ENCODE data around the gene PLEKHM3. TPM values are rescaled to one million over a fixed set of nuclear protein-coding genes. Genes with fewer than 3 reads are reported as not detected.
"Not testable (repeated sequence)": the region's sequence is repeated elsewhere in the genome, so short reads cannot be mapped to it uniquely, and the experiment has no call there.

Gene PLEKHM3
- total RNA-seq, 1 donor from 2014 or later = 20.9 TPM

DNA sequence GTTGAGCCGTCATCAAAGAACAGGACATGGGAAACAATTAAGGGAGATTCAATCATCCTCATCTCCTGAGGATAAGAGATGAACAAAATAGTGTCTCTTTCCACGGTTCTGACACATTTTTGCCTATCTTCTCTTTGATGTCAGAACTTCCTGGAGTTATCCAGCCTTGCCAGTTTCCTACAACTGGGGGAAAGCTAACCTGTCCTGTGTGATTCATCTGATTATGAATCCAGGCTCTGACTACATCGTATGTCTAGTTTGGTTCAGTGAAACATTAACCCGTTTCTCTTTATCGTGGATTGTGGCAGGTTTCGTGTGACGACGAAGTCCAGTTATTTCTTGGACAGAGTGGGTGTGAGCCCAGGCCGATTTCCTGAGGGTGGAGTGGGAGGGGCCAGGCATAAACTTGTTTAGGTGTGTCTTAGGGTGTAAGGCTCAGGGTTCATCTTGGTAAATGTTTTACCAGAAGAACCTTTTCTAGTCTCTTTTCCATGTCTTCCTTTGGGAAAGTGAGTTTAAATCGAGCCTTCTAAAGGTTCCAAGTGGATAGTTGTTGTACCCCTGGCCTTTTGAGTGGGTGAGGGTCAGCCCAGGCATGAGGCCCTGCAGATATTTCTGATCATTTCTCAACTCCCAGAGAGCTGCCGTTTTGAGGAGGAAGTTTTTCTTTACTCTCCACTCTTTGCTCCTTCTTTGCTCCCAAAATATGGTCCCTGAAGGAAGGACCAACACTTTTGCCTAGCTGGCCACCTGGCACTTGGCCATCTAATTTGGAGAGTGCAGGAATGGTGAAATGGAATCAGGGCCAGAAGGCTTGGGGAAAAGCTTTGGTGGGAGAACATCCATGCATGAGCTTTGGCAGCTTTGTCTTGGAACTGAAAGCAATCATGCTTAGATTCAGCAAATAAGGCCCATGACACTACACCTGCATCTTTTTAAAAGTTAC, 205.2 kb downstream of the PLEKHM3 start:
- Histone ChIP-seq H3K9ac (ENCODE audit: low read depth in 1 of 3, low read length in 3 of 3) (peak overlapping the region in 1 of 3 donors; percentile 14), H3K4me3 (ENCODE audit: low read length in 3 of 3) (no peak overlapping the region), H3K36me3 (ENCODE audit: control insufficient read depth in 3 of 3, insufficient read depth in 3 of 3, low read length in 3 of 3) (no peaks in the 10 kb centered on the region), H3K4me1 (ENCODE audit: control insufficient read depth in 3 of 3, insufficient read depth in 3 of 3, low read length in 3 of 3) (peaks cover 11 to 22% (median 20%) of the 10 kb centered on the region in 3 donors), H3K27ac (ENCODE audit: low read depth, low read length) (no peak overlapping the region), H3K9me3 (ENCODE audit: control insufficient read depth in 3 of 3, low read length in 3 of 3) (no peaks in the 10 kb centered on the region), H3K27me3 (ENCODE audit: control insufficient read depth in 3 of 3, insufficient read depth in 3 of 3, low read length in 3 of 3) (no peaks in the 10 kb centered on the region)

DNA sequence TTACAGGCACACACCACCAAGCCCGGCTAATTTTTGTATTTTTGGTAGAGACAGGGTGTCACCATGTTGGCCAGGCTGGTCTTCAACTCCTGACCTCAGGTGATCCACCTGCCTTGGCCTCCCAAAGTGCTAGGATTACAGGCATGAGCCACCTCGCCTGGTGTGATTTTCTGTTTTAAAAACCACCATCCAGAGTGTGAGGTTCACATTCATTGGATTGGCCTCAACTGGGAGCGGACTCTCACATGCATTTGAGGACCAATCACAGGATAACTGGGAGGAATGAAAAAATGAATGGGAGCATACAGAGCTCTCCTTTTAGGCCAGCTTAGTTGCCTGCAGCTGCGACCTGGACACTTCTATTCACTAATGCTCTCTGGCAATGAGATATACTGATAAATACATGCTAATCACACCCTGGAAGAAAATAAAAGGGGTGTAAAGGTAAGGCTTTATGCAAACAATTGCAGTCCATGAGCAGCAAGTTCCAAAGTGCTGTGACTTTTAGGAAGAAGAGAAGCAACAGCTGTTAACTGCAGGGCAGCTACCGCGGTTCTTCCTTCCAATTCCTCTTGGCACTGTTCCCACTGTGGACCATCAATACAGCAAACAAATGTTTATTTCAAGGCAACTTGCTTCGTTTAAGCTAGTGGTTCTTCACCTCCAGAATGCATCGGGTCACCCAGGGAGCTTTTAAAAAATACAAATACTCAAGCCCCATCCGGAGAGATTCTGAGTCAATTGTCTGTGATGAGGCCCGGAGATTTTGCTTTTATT, 206.1 kb downstream of the PLEKHM3 start:
- Histone ChIP-seq H3K4me3 (ENCODE audit: low read length in 3 of 3) (peak overlapping the region in 1 of 3 donors; percentile 15), H3K27me3 (ENCODE audit: control insufficient read depth in 3 of 3, insufficient read depth in 3 of 3, low read length in 3 of 3) (no peaks in the 10 kb centered on the region), H3K36me3 (ENCODE audit: control insufficient read depth in 3 of 3, insufficient read depth in 3 of 3, low read length in 3 of 3) (no peaks in the 10 kb centered on the region), H3K27ac (ENCODE audit: low read depth, low read length) (no peak overlapping the region), H3K4me1 (ENCODE audit: control insufficient read depth in 3 of 3, insufficient read depth in 3 of 3, low read length in 3 of 3) (peaks cover 3 to 14% (median 10%) of the 10 kb centered on the region in 3 donors), H3K9me3 (ENCODE audit: control insufficient read depth in 3 of 3, low read length in 3 of 3) (no peaks in the 10 kb centered on the region), H3K9ac (ENCODE audit: low read depth in 1 of 3, low read length in 3 of 3) (peak overlapping the region in 2 of 3 donors; percentile 12 to 19)

DNA sequence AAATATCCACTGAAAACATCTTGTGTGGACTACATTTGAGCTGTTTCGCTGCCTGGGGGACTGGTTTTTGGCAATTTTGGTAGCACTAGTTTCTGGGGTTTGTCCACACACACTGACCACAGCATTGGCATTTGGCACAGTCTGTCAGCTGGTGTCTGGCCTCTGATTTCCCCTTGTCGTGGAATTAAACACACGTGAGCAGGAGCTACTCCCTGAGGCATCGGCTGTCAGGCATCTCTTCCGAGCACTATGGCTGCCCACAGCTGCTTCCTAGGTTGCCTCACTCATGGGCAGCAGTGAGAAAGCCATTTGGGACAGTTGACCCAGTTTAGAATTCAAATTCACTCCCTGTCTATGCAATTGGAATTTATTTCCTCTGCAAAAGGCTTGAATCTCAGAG, 208.8 kb downstream of the PLEKHM3 start:
- Histone ChIP-seq H3K27me3 (ENCODE audit: control insufficient read depth in 3 of 3, insufficient read depth in 3 of 3, low read length in 3 of 3) (no peaks in the 10 kb centered on the region), H3K4me3 (ENCODE audit: low read length in 3 of 3) (no peak overlapping the region), H3K27ac (ENCODE audit: low read depth, low read length) (no peak overlapping the region), H3K36me3 (ENCODE audit: control insufficient read depth in 3 of 3, insufficient read depth in 3 of 3, low read length in 3 of 3) (no peaks in the 10 kb centered on the region), H3K4me1 (ENCODE audit: control insufficient read depth in 3 of 3, insufficient read depth in 3 of 3, low read length in 3 of 3) (peaks cover 3 to 14% (median 10%) of the 10 kb centered on the region in 3 donors), H3K9me3 (ENCODE audit: control insufficient read depth in 3 of 3, low read length in 3 of 3) (no peaks in the 10 kb centered on the region), H3K9ac (ENCODE audit: low read depth in 1 of 3, low read length in 3 of 3) (no peak overlapping the region)

DNA sequence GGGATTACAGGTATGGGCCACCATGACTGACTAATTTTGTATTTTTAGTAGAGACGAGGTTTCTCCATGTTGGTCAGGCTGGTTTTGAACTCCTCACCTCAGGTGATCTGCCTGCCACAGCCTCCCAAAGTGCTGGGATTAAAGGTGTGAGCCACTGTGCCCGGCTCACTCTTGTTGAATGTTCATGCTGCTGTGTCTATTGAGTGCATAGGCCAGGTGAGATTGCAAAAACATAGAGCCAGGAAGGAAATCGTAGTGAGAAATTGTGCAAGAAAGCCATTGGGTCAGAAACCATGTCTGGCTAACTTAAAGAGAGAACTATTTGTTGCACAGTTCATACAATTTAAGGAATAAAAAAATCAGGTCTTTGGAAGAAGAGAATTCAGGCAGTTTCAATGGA, 210.1 kb downstream of the PLEKHM3 start:
- Histone ChIP-seq H3K27me3 (ENCODE audit: control insufficient read depth in 3 of 3, insufficient read depth in 3 of 3, low read length in 3 of 3) (no peaks in the 10 kb centered on the region), H3K9me3 (ENCODE audit: control insufficient read depth in 3 of 3, low read length in 3 of 3) (no peaks in the 10 kb centered on the region), H3K4me3 (ENCODE audit: low read length in 3 of 3) (no peak overlapping the region), H3K4me1 (ENCODE audit: control insufficient read depth in 3 of 3, insufficient read depth in 3 of 3, low read length in 3 of 3) (peaks cover 3 to 11% (median 10%) of the 10 kb centered on the region in 3 donors), H3K27ac (ENCODE audit: low read depth, low read length) (no peak overlapping the region), H3K9ac (ENCODE audit: low read depth in 1 of 3, low read length in 3 of 3) (no peak overlapping the region), H3K36me3 (ENCODE audit: control insufficient read depth in 3 of 3, insufficient read depth in 3 of 3, low read length in 3 of 3) (no peaks in the 10 kb centered on the region)

DNA sequence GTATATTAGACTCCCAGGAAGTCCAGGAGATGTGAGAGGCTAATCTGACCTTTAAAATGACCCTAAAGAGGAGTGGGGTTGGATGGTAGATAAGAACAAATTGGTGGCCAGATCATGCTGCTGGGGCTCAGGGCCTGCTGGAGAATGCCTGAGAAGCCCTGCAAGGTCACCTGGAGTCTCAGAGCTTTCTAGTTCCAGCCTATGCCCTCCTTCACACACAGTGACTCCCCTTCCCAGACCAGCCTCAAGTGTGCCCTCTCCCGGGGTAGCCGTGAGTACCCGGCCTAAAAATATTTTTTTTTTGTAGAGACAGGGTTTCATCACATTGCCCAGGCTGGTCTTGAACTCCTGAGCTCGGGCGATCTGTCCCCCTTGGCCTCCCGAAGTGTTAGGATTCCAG, 211.4 kb downstream of the PLEKHM3 start:
- no peak overlapping the region for H3K27ac ChIP-seq (ENCODE audit: low read depth, low read length)
- H3K27me3 ChIP-seq (ENCODE audit: control insufficient read depth in 3 of 3, insufficient read depth in 3 of 3, low read length in 3 of 3) = no peaks in the 10 kb centered on the region
- no peaks in the 10 kb centered on the region for H3K9me3 ChIP-seq (ENCODE audit: control insufficient read depth in 3 of 3, low read length in 3 of 3)
- no peak overlapping the region for H3K4me3 ChIP-seq (ENCODE audit: low read length in 3 of 3)
- no peaks in the 10 kb centered on the region for H3K36me3 ChIP-seq (ENCODE audit: control insufficient read depth in 3 of 3, insufficient read depth in 3 of 3, low read length in 3 of 3)
- peaks cover 0 to under 1% (median 0%) of the 10 kb centered on the region in 3 donors for H3K4me1 ChIP-seq (ENCODE audit: control insufficient read depth in 3 of 3, insufficient read depth in 3 of 3, low read length in 3 of 3)
- H3K9ac ChIP-seq (ENCODE audit: low read depth in 1 of 3, low read length in 3 of 3) = no peak overlapping the region

DNA sequence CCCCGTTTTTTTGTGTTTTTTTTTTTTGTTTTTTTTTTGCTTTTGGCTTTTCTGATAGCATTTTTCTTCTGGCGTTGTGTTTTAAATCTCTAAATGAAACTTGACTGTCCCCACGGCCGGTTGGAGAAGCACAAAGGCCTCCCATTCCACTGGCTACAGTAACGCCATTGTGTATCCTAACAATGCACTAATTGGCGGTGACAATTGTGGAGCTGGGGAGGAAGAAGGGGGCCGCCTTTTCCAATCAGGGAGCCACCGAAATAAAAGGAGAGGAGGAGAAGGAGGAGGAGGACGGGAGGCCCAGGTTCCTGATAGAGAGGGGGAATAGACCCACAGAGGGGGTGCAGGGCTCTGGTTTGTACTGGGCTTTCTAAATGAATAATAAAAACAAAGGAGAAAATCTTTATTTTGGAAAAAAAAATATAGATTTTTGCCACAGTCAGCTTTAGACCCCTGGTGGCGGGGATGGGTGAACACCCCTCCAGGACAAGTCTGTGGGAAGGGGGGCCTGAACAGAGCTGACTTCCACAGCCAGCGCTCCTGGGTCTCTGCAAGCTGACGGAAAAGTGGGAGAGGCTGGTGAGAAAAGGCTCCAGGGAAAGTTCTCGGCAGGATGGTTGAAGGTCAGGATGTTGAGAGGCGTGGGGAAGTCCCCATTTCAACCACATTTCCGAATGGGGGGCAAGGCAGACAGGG, 212.0 kb downstream of the PLEKHM3 start:
- Histone ChIP-seq H3K27ac (ENCODE audit: low read depth, low read length) (no peak overlapping the region), H3K27me3 (ENCODE audit: control insufficient read depth in 3 of 3, insufficient read depth in 3 of 3, low read length in 3 of 3) (no peaks in the 10 kb centered on the region), H3K9ac (ENCODE audit: low read depth in 1 of 3, low read length in 3 of 3) (no peak overlapping the region), H3K9me3 (ENCODE audit: control insufficient read depth in 3 of 3, low read length in 3 of 3) (no peaks in the 10 kb centered on the region), H3K4me3 (ENCODE audit: low read length in 3 of 3) (no peak overlapping the region), H3K36me3 (ENCODE audit: control insufficient read depth in 3 of 3, insufficient read depth in 3 of 3, low read length in 3 of 3) (no peaks in the 10 kb centered on the region), H3K4me1 (ENCODE audit: control insufficient read depth in 3 of 3, insufficient read depth in 3 of 3, low read length in 3 of 3) (no peaks in the 10 kb centered on the region)

DNA sequence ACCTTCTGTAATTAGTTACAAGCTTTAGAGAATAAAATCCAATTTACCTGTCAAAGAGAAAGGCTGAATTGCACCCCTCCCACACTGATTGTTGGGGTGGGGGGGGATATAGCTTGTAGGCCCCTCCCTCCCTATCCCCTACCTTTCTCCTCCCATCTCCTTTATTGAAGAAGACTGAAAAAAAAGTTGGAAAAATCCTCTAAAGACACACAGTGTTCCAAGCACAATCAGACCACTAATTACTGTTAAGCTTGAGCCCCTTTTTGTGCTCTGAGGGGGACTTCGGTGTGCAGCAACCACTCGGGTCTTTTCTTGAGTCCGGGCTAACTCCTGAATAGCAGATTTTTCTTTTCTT, 212.6 kb downstream of the PLEKHM3 start:
- Histone ChIP-seq H3K9me3 (ENCODE audit: control insufficient read depth in 3 of 3, low read length in 3 of 3) (no peaks in the 10 kb centered on the region), H3K9ac (ENCODE audit: low read depth in 1 of 3, low read length in 3 of 3) (no peak overlapping the region), H3K27me3 (ENCODE audit: control insufficient read depth in 3 of 3, insufficient read depth in 3 of 3, low read length in 3 of 3) (no peaks in the 10 kb centered on the region), H3K36me3 (ENCODE audit: control insufficient read depth in 3 of 3, insufficient read depth in 3 of 3, low read length in 3 of 3) (no peaks in the 10 kb centered on the region), H3K4me1 (ENCODE audit: control insufficient read depth in 3 of 3, insufficient read depth in 3 of 3, low read length in 3 of 3) (no peaks in the 10 kb centered on the region), H3K27ac (ENCODE audit: low read depth, low read length) (no peak overlapping the region), H3K4me3 (ENCODE audit: low read length in 3 of 3) (no peak overlapping the region)

DNA sequence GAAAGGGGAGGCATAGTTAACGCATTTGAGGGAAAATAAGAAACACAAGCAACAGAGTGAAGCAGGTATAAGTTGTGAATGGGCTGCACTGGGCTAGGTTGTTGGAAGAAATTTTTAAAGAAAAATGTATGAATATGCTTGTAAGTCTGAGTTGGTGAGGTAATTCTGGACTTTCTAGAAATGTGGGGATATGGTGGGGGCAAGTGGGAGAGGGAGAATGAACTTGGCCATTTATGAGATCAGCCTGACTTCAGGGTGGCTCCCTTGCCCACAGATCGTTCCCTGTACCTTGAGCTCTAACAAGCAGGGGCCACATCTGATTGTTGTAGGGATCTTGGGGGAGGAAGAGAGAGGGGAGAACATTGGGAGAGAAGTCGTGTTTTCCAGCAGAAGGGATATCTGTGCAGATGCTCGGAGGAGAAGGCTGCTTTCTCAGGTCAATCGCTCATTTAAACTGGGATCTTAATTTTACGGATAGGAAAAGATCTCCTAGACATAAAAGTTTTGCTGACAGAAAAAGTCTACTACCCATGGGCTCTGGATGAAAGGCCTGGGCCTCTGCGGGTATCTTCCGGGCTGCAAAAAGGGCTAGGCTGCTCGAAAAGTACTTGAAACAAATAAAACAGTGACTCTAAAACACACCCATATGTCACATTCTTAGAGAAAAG, 213.1 kb downstream of the PLEKHM3 start:
- H3K27ac ChIP-seq (ENCODE audit: low read depth, low read length) = no peak overlapping the region
- H3K27me3 ChIP-seq (ENCODE audit: control insufficient read depth in 3 of 3, insufficient read depth in 3 of 3, low read length in 3 of 3) = no peaks in the 10 kb centered on the region
- H3K4me3 ChIP-seq (ENCODE audit: low read length in 3 of 3) = no peak overlapping the region
- H3K9ac ChIP-seq (ENCODE audit: low read depth in 1 of 3, low read length in 3 of 3) = no peak overlapping the region
- H3K4me1 ChIP-seq (ENCODE audit: control insufficient read depth in 3 of 3, insufficient read depth in 3 of 3, low read length in 3 of 3) = no peaks in the 10 kb centered on the region
- H3K9me3 ChIP-seq (ENCODE audit: control insufficient read depth in 3 of 3, low read length in 3 of 3) = no peaks in the 10 kb centered on the region
- H3K36me3 ChIP-seq (ENCODE audit: control insufficient read depth in 3 of 3, insufficient read depth in 3 of 3, low read length in 3 of 3) = no peaks in the 10 kb centered on the region

DNA sequence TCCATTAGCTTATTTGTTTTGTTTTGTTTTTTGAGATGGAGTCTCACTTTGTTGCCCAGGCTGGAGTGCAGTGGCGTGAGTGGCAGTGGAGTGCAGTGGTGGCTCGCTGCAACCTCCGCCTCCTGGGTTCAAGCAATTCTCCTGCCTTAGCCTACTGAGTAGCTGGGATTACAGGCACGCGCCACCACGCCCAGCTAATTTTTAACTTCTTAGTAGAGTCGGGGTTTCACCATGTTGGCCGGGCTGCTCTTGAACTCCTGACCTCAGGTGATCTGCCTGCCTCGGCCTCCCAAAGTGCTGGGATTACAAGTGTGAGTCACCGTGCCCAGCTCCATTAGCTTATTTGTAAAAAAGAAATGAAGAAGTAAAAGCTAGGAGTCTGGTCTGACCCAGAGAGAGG, 213.7 kb downstream of the PLEKHM3 start:
- H3K27me3 ChIP-seq (ENCODE audit: control insufficient read depth in 3 of 3, insufficient read depth in 3 of 3, low read length in 3 of 3); H3K4me1 ChIP-seq (ENCODE audit: control insufficient read depth in 3 of 3, insufficient read depth in 3 of 3, low read length in 3 of 3); H3K4me3 ChIP-seq (ENCODE audit: low read length in 3 of 3); H3K9me3 ChIP-seq (ENCODE audit: control insufficient read depth in 3 of 3, low read length in 3 of 3); H3K9ac ChIP-seq (ENCODE audit: low read depth in 1 of 3, low read length in 3 of 3); H3K27ac ChIP-seq (ENCODE audit: low read depth, low read length); H3K36me3 ChIP-seq (ENCODE audit: control insufficient read depth in 3 of 3, insufficient read depth in 3 of 3, low read length in 3 of 3): not testable (repeated sequence)
